HepG2 (cell line): ENCODE measurements around the gene DEPDC5. TPM values are rescaled to one million over a fixed set of nuclear protein-coding genes. Genes with fewer than 3 reads are reported as not detected.
A peak's percentile ranks its signal among the peaks of the same experiment; 100 is the strongest.

Experiments
- CAMTA2 ChIP-seq: sonication (generic); formaldehyde crosslinking; IDR thresholded peaks from 2 replicates; pipeline ENCODE4 v1.4.0; 2020; ENCODE audit warnings: mild to moderate bottlenecking, missing genetic modification reagents, borderline replicate concordance
- CHD4 ChIP-seq: fragments of 200-600 bp; sonication (generic); IDR thresholded peaks from 2 replicates; pipeline ENCODE4 v1.7.0; 2017; ENCODE audit warnings: mild to moderate bottlenecking, low read length, borderline replicate concordance
- ELF4 ChIP-seq: sonication (generic); formaldehyde crosslinking; IDR thresholded peaks from 2 replicates; pipeline ENCODE4 v1.5.0; 2020; ENCODE audit warnings: missing genetic modification reagents, mild to moderate bottlenecking, moderate library complexity, borderline replicate concordance
- HNRNPK ChIP-seq: fragments of 200-400 bp; formaldehyde crosslinking; IDR thresholded peaks from 2 replicates; pipeline ENCODE4 v1.6.1; 2018; ENCODE audit warnings: low read length, low read depth, moderate library complexity, mild to moderate bottlenecking; ENCODE audit not compliant: poor library complexity, severe bottlenecking
- MAX ChIP-seq: IDR thresholded peaks from 2 replicates; pipeline ENCODE4 v1.6.1; 2012; ENCODE audit warnings: inconsistent platforms
- NFRKB ChIP-seq: fragments of 450-650 bp; IDR thresholded peaks from 2 replicates; pipeline ENCODE4 v1.6.1; 2017
- NR3C1 ChIP-seq: sonication (generic); formaldehyde crosslinking; IDR thresholded peaks from 2 replicates; pipeline ENCODE4 v1.4.0; 2020; ENCODE audit warnings: missing genetic modification reagents
- REST ChIP-seq, 2 experiments: IDR thresholded peaks; 2 replicates each; pipeline ENCODE4 v1.6.1; 2011 to 2012; ENCODE audit warnings: low read length in 2 of 2, borderline replicate concordance in 1 of 2, low read depth in 1 of 2, mild to moderate bottlenecking in 1 of 2, moderate library complexity in 1 of 2
- TEF ChIP-seq: sonication (generic); formaldehyde crosslinking; IDR thresholded peaks from 2 replicates; pipeline ENCODE4 v1.5.0; 2020; ENCODE audit warnings: missing genetic modification reagents
- THYN1 ChIP-seq: sonication (generic); formaldehyde crosslinking; IDR thresholded peaks from 2 replicates; pipeline ENCODE4 v1.8.1; 2023; ENCODE audit warnings: low read depth, mild to moderate bottlenecking, moderate library complexity, missing genetic modification reagents, borderline replicate concordance
- TMF1 ChIP-seq: sonication (generic); formaldehyde crosslinking; IDR thresholded peaks from 2 replicates; pipeline ENCODE4 v1.8.1; 2022; ENCODE audit warnings: low read depth, missing genetic modification reagents
- XRCC5 ChIP-seq: fragments of 200-400 bp; formaldehyde crosslinking; optimal IDR thresholded peaks from 2 replicates; pipeline ENCODE3; 2017; ENCODE audit warnings: mild to moderate bottlenecking, low read length
- ZBTB38 ChIP-seq: sonication (generic); formaldehyde crosslinking; IDR thresholded peaks from 2 replicates; pipeline ENCODE4 v1.5.1; 2020; ENCODE audit warnings: mild to moderate bottlenecking, missing genetic modification reagents
- ZBTB42 ChIP-seq: sonication (generic); formaldehyde crosslinking; IDR thresholded peaks from 2 replicates; pipeline ENCODE4 v1.5.0; 2020; ENCODE audit warnings: mild to moderate bottlenecking, missing genetic modification reagents
- ZMYM3 ChIP-seq: sonication (generic); formaldehyde crosslinking; IDR thresholded peaks from 2 replicates; pipeline ENCODE4 v1.5.1; 2020; ENCODE audit warnings: mild to moderate bottlenecking, missing genetic modification reagents
- ZNF121 ChIP-seq: sonication (generic); formaldehyde crosslinking; IDR thresholded peaks from 2 replicates; pipeline ENCODE4 v1.5.0; 2020; ENCODE audit warnings: mild to moderate bottlenecking, missing genetic modification reagents
- ZNF235 ChIP-seq: sonication (generic); formaldehyde crosslinking; IDR thresholded peaks from 2 replicates; pipeline ENCODE4 v1.8.1; 2023; ENCODE audit warnings: mild to moderate bottlenecking, missing genetic modification reagents, borderline replicate concordance
- ZNF24 ChIP-seq: fragments of 450-650 bp; IDR thresholded peaks from 2 replicates; pipeline ENCODE4 v1.6.1; 2017; ENCODE audit warnings: antibody characterized with exemption, mild to moderate bottlenecking
- ZNF670 ChIP-seq: sonication (generic); formaldehyde crosslinking; IDR thresholded peaks from 2 replicates; pipeline ENCODE4 v1.8.0; 2022; ENCODE audit warnings: mild to moderate bottlenecking, missing genetic modification reagents, borderline replicate concordance
- polyA plus RNA-seq, 8 experiments: library from polyadenylated mRNA; depleted of rRNA in 3 of 8; stranded (reverse) in 7 of 8; unstranded in 1 of 8; fragments of >200 nt; fragmentation: Illumina TruSeq in 4 of 8; extraction: Trizol in 4 of 8; gene quantifications; 2 replicates each; pipeline versions ENCODE4 v1.2.1 to v1.2.3, GENCODE V29; 2011 to 2016; ENCODE audit warnings: low read depth in 4 of 8, missing spikeins in 1 of 8, mixed read lengths in 1 of 8; ENCODE audit not compliant: insufficient read depth in 1 of 8
- total RNA-seq, 5 experiments: library from RNA; depleted of rRNA; stranded (reverse); fragments of >200 nt; fragmentation: Illumina TruSeq; extraction: Trizol; gene quantifications; 2 replicates each; pipeline ENCODE4 v1.2.3, GENCODE V29; 2016; ENCODE audit warnings: low read depth in 1 of 5
- TF ChIP-seq, protein P1 (sequence below): sonication (generic); formaldehyde crosslinking; IDR thresholded peaks from 2 replicates; pipeline ENCODE4 v1.4.0; 2020; ENCODE audit warnings: missing genetic modification reagents, borderline replicate concordance

Gene DEPDC5
- total and polyA plus RNA-seq, 2 of the 13 experiments (the other 11 are each of a cell fraction or from before 2014, with no cell fraction given) = 9.8 to 12.4 TPM

DNA sequence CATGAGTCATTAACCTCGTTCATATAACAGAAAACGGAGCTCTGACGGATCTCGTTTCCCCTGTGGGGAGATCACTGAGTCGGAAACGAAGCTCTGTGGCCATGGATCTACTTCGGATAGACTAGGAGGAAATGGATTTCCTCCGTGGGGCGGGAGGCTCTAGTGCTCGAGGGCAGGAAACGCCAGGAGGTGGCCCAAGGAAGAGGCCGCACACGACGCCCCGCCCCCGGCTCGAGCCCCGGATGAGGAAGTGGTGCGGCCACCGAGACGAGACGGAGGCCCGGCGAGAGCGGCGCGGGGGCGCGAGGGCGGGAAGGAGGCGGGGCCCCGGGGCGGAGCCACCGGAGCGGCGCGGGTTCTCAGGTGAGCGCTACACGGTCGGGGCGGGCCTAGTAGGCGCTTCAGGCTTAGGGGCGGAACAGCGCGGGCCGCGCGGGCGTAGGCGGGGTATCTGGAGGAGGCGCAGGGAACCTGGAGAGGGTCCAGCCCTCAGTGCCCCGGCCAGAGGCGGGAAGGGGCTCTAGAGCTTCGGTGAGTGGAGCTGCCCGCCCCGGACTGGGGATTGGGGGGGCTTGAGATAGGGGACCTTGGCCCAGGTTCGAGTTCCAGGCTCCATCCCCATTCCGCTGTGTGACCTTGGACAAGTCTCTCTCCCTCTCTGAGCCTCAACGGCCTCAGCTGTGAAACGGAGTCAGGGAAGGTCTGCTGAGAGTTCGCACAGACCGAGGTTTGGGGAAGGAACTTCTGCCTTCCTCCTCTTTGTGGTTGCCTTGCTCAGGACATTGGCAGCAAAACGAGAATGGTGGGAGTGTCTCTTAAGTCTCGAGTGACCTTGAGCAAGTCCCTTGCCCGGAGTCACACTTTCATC lies at the start of gene DEPDC5 (continued):
- TF ChIP-seq ZNF670 = peak; percentile 41; the same call in 1 of the 2 replicates
- peak; percentile 46; the same call in 1 of the 2 replicates for TF ChIP-seq ZBTB42 (CRISPR knock-in tag)
- TF ChIP-seq ZNF235 = no peak
- TF ChIP-seq ZBTB38 (CRISPR knock-in tag) = peak; percentile 43; the same call in 1 of the 2 replicates
- TF ChIP-seq HNRNPK = peak; percentile 66
- no peak for TF ChIP-seq TEF (CRISPR knock-in tag)
- peak; percentile 100 for TF ChIP-seq ZMYM3 (CRISPR knock-in tag)
- peak; percentile 99 for TF ChIP-seq ELF4 (CRISPR knock-in tag)
- TF ChIP-seq REST (IDR thresholded peaks at IDR 0.05; ENCODE audit: borderline replicate concordance in 1 of 2, low read depth in 1 of 2, low read length in 2 of 2) = no peak
- TF ChIP-seq CHD4 = peak; percentile 7; the same call in 1 of the 2 replicates
- no peak for TF ChIP-seq NFRKB
- TF ChIP-seq CAMTA2 = no peak
- TF ChIP-seq, protein P1, sequence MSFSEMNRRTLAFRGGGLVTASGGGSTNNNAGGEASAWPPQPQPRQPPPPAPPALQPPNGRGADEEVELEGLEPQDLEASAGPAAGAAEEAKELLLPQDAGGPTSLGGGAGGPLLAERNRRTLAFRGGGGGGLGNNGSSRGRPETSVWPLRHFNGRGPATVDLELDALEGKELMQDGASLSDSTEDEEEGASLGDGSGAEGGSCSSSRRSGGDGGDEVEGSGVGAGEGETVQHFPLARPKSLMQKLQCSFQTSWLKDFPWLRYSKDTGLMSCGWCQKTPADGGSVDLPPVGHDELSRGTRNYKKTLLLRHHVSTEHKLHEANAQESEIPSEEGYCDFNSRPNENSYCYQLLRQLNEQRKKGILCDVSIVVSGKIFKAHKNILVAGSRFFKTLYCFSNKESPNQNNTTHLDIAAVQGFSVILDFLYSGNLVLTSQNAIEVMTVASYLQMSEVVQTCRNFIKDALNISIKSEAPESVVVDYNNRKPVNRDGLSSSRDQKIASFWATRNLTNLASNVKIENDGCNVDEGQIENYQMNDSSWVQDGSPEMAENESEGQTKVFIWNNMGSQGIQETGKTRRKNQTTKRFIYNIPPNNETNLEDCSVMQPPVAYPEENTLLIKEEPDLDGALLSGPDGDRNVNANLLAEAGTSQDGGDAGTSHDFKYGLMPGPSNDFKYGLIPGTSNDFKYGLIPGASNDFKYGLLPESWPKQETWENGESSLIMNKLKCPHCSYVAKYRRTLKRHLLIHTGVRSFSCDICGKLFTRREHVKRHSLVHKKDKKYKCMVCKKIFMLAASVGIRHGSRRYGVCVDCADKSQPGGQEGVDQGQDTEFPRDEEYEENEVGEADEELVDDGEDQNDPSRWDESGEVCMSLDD (CRISPR knock-in tag) = no peak
- no peak for TF ChIP-seq NR3C1
- TF ChIP-seq MAX = no peak; the same call in none of the 2 replicates
- TF ChIP-seq ZNF24 = no peak
- TF ChIP-seq TMF1 = no peak
- TF ChIP-seq XRCC5 = no peak
- no peak for TF ChIP-seq ZNF121 (CRISPR knock-in tag)
- no peak for TF ChIP-seq THYN1 (CRISPR knock-in tag)
